ENCODE results near the gene ARPP21.

Gene ARPP21

DNA sequence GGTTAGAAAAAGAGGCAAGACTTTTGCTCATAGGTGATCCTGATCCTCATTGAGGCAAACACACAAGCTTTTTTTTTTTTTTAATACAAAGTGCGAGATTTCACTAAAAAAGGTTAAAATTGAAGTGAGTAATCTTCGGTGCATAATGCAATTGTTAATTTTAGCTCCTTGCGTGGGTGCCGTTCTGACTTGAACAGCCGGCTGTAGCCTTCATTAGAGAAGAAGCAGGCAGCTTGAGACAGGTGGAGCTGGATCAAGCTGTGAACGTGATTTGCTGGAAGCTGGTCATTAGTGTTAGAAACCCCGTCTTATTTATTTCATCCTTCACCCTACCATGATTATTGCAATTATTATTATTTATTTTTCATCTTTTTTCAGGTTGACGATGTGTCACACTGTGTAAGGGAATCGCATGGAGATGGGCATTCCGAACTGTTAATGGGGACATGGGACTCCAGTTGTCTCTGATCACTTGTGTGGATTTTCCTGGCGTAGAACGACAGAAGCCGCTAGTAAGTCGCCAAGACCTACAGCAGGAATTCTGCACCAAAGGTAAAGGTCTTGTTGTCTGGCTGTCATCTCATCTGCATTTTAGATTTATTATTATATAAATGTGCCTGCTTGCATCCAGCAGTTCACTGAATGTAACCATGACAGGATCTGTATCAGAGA, 40.2 kb downstream of the ARPP21 start:
- in situ Hi-C loops (cut with HindIII; ENCODE audit: low sequenced_read_pairs), result no loop called here
- H3K4me3 ChIP-seq (ENCODE audit: low read depth, low read length), result no peak overlapping the region
- DNase-seq (ENCODE audit: low read depth, low spot score), result no peak
- TF ChIP-seq, protein P1, sequence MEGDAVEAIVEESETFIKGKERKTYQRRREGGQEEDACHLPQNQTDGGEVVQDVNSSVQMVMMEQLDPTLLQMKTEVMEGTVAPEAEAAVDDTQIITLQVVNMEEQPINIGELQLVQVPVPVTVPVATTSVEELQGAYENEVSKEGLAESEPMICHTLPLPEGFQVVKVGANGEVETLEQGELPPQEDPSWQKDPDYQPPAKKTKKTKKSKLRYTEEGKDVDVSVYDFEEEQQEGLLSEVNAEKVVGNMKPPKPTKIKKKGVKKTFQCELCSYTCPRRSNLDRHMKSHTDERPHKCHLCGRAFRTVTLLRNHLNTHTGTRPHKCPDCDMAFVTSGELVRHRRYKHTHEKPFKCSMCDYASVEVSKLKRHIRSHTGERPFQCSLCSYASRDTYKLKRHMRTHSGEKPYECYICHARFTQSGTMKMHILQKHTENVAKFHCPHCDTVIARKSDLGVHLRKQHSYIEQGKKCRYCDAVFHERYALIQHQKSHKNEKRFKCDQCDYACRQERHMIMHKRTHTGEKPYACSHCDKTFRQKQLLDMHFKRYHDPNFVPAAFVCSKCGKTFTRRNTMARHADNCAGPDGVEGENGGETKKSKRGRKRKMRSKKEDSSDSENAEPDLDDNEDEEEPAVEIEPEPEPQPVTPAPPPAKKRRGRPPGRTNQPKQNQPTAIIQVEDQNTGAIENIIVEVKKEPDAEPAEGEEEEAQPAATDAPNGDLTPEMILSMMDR (IDR thresholded peaks at IDR 0.05; ENCODE audit: low read depth, low read length), result no peak

DNA sequence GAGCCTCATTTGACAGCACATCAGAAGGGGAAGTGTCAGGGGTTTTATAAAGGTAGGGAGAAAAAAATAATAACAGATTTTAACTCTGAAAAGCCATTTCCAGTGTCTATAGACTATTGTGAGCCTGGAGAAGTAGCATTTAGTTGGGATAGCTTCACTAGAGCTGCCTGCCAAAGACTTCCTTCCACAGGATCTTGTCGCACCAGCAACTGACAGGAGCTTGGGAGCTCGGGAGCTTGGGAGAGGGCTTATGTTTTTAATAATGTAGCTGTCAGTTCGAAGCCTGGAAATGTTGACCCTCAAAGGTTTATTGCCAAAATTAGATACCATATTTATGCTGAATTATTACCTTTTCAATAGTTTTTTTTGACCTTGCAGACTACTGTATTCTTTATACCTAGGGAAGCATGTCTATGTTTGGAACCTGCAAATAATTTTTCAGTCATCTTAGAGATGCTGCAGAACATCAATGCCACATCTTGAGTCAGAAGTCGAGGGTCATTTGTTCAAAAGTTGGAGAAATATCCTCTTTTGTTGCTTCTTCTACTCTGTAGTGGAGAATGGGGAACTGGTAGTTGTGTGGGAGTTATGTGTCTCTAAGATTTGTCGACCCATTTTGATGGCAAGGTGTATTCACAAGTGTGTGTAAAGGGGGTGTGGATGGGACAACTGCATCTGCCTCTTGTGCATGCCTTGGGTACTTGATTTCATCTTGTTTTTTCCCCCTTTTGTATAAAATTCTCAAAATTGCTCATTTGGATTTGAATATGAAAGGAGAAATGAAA, 41.7 kb downstream of the ARPP21 start:
- in situ Hi-C loops (cut with HindIII; ENCODE audit: low sequenced_read_pairs), result no loop called here
- no peak for DNase-seq (ENCODE audit: low read depth, low spot score)
- H3K4me3 ChIP-seq (ENCODE audit: low read depth, low read length), result no peak overlapping the region
- TF ChIP-seq, protein P1 (IDR thresholded peaks at IDR 0.05; ENCODE audit: low read depth, low read length), result no peak

DNA sequence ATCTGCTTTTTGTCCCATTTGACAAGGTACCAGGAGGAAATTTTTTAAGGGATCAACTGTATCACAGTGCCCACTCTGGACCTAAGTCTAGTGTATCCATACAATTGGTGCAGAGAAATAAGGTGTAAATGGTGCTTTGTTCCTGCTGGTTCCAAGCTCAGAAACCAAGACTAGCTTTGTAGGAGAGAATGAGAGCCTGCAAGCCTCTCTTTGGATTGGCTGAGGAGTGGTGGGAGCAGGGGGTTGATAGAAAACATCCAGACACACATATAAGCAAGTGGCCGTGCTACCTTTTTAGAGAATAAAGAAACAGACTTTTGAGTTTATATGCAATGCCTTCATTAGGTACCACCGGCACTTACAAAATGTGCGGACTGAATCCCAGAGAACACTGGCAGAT, 45.8 kb downstream of the ARPP21 start:
- no peak overlapping the region for H3K4me3 ChIP-seq (ENCODE audit: low read depth, low read length)
- in situ Hi-C loops (cut with HindIII; ENCODE audit: low sequenced_read_pairs), result no loop called here
- DNase-seq (ENCODE audit: low read depth, low spot score), result no peak
- TF ChIP-seq, protein P1 (IDR thresholded peaks at IDR 0.05; ENCODE audit: low read depth, low read length), result no peak

DNA sequence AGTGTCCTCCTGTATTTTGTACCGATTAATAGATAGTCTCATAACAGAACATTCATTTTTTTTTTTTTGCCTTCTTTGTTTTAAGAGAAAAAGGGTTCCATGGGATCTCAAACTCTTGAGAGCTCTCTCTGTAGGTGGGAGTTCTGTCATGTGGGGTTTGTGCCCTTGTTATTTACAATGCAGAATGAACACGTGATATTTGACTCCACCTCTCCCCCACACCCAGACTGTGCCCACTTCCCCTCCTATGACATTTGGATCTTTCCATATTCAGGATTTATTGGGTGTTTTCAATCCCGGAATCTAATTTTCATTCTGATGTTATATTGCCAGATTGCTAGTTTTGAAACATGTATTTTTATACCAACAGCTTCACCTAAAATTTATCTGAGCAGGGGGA, 49.5 kb downstream of the ARPP21 start:
- DNase-seq (ENCODE audit: low read depth, low spot score), result no peak
- in situ Hi-C loops (cut with HindIII; ENCODE audit: low sequenced_read_pairs), result no loop called here

DNA sequence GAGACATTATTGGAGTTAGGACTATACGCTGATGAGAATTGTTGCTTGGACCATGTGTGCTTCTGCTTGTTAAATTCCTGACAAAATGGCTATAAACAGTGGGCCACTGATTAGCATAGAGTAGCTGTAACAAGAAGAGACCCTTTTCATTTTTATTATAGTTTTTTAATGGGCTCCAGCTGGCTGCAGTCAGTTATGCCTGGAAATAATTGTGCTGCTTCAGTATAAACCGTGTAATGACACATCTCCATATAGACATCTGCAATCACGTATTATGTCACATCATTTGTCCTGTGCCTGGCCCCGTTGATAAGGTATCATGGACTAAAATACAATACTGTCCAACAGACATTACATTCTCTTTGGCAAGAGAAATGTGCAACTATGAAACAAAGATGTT, 50.9 kb downstream of the ARPP21 start:
- no peak for DNase-seq (ENCODE audit: low read depth, low spot score)
- no peak overlapping the region for H3K4me3 ChIP-seq (ENCODE audit: low read depth, low read length)
- in situ Hi-C loops (cut with HindIII; ENCODE audit: low sequenced_read_pairs), result no loop called here
- TF ChIP-seq, protein P1 (IDR thresholded peaks at IDR 0.05; ENCODE audit: low read depth, low read length), result no peak

More for the DNA sequence above, 49.5 kb downstream of the ARPP21 start:
- TF ChIP-seq, protein P1 (IDR thresholded peaks at IDR 0.05; ENCODE audit: low read depth, low read length), result no peak
- H3K4me3 ChIP-seq (ENCODE audit: low read depth, low read length), result no peak overlapping the region

DNA sequence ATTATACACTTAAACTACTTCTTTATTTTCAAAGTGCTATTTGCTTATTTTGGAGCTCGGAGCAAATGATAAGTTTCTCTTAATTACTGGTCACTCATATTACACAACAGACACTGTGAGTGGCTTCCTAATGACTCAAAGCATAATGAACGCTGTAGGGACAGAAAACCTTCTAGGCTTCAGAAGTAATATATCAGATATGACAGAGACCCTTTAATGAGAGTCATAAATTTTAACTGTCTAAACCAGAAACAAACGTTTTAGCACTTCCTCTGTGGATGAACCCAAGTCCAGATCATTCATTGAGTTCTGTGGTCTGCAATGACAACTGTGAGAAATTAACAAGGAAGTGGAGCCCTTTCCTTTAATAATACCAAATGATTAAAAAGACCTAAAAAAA, 66.6 kb downstream of the ARPP21 start:
- no peak overlapping the region for H3K4me3 ChIP-seq (ENCODE audit: low read depth, low read length)
- TF ChIP-seq, protein P1 (IDR thresholded peaks at IDR 0.05; ENCODE audit: low read depth, low read length), result no peak
- DNase-seq (ENCODE audit: low read depth, low spot score), result no peak
- in situ Hi-C loops (cut with HindIII; ENCODE audit: low sequenced_read_pairs), result no loop called here

All from astrocyte of the spinal cord (primary cell).